Urinary bladder (tissue), 4 donors: ENCODE measurements around the gene EHD1. TPM values are rescaled to one million over a fixed set of nuclear protein-coding genes. Genes with fewer than 3 reads are reported as not detected.

Experiments used
- DNase-seq: peaks from one replicate; pipeline ENCODE4 v3.0.0-alpha.2; 2015; ENCODE audit errors: extremely low spot score
- H3K27ac ChIP-seq: one replicate; pipeline ENCODE4 v1.5.1; 2013; ENCODE audit warnings: low read depth, mild to moderate bottlenecking, moderate library complexity
- H3K36me3 ChIP-seq: one replicate; pipeline ENCODE4 v1.6.1; 2013; ENCODE audit warnings: mild to moderate bottlenecking, moderate library complexity; ENCODE audit not compliant: insufficient read depth
- H3K4me1 ChIP-seq: one replicate; pipeline ENCODE4 v1.6.1; 2013; ENCODE audit warnings: mild to moderate bottlenecking, moderate library complexity; ENCODE audit not compliant: insufficient read depth
- H3K4me3 ChIP-seq: one replicate; pipeline ENCODE4 v1.5.1; 2013; ENCODE audit warnings: low read depth, low read length
- WGBS: extraction: QIAGEN DNeasy Blood & Tissue Kit; methylation state at CpG from one replicate; pipeline ENCODE4 v1.1.7; 2013; 5-methylcytosine and 5-hydroxymethylcytosine counted together
- polyA plus RNA-seq: library from polyadenylated mRNA; stranded (reverse); fragments of 200-250 nt; gene quantifications from one replicate; pipeline ENCODE4 v1.2.3, GENCODE V29; 2013
- total RNA-seq: library from RNA; depleted of rRNA; stranded (reverse); fragments of >200 nt; gene quantifications from one replicate; pipeline ENCODE4 v1.2.3, GENCODE V29; 2014
- donor health status: healthy with polysubstance abuse.
- donor health status: healthy.

Gene EHD1
- total and polyA plus RNA-seq, 2 donors, result 31.3 to 50.5 TPM

GRCh38 chr11:64902102-64902900 is 23.9 kb upstream of the EHD1 start:
- Histone ChIP-seq H3K4me3 (no peak overlapping the region), H3K4me1 (no peaks in the 10 kb centered on the region), H3K27ac (no peak overlapping the region), H3K36me3 (peaks cover 17% of the 10 kb centered on the region)
- no peak for DNase-seq
- WGBS, result 87% methylated on average over 30 of the region's 30 CpGs

DNA sequence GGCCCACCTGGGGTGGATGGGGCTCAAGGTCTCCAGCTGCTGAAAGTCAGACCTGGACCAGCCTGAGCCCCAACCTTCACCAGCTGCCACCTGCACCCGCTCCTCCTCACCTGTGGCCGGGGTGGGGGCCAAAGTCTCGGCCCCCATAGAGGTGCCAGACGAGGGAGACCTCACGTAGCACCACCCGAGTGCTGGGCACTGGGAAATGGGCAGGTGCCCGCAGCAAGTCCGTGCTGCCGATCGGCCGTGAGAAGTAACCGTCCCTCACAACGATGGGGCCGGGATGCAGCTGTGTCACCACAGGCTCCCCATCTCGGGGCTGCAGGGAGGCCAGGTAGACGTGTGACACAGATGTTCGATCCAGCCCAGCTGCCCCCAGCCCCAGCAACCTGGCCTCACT is 22.4 kb upstream of the EHD1 start:
- 96% methylated on average over 17 of the region's 17 CpGs for WGBS
- peaks cover 11% of the 10 kb centered on the region for H3K36me3 ChIP-seq

DNA sequence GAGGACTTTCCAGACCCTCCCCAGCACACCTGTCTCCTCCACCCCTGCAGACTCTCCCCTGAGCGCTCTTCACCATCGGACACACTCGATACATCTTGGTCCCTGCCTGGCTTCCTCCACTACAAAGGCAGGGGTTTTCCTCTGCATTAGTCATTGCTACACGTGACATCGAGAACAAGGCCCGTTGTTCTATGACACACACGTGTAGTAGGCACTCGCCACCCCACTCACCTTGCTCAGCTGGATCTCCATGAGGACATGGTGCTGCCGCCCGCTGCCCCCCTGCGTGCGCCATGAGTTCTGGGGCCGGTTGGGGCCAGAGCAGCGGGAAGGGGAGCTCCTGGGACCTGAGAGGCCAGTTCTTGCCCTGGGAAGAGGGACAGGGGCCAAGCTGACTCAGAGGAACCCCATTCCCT is 21.9 kb upstream of the EHD1 start:
- Histone ChIP-seq H3K27ac (no peak overlapping the region), H3K4me1 (no peaks in the 10 kb centered on the region), H3K36me3 (peaks cover 11% of the 10 kb centered on the region), H3K4me3 (no peak overlapping the region)
- DNase-seq, result no peak
- 87% methylated on average over 14 of the region's 14 CpGs for WGBS

More for the DNA sequence above, 22.4 kb upstream of the EHD1 start:
- Histone ChIP-seq H3K4me1 (no peaks in the 10 kb centered on the region), H3K4me3 (no peak overlapping the region), H3K27ac (no peak overlapping the region)
- no peak for DNase-seq

- no peak overlapping the region for H3K27ac ChIP-seq
- no peak overlapping the region for H3K4me3 ChIP-seq
- WGBS, result 95% methylated on average over 19 of the region's 19 CpGs
- peaks cover 10% of the 10 kb centered on the region for H3K36me3 ChIP-seq
- no peaks in the 10 kb centered on the region for H3K4me1 ChIP-seq
- no peak for DNase-seq
Measured at GRCh38 chr11:64898541-64898940, 20.1 kb upstream of the EHD1 start.

DNA sequence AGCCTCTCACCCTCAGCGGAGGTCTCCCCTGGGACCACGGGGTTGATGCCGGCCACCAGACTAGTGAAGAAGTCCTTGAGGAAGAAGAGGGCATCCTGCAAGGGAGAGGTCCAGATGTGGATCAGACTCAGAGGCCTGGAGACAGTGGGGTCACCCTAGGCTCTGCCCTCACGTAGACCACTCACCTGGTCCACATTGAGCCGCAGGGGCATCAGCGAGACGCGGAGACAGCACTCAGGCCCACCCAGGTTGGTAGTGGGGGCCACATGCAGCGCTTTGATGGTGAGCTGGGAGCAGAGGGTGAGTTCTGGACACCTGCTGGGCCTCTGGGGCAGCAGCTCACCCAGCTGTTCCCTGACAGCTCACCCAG is 19.6 kb upstream of the EHD1 start:
- Histone ChIP-seq H3K4me3 (no peak overlapping the region), H3K27ac (no peak overlapping the region), H3K4me1 (no peaks in the 10 kb centered on the region), H3K36me3 (peaks cover 6% of the 10 kb centered on the region)
- 93% methylated on average over 9 of the region's 9 CpGs for WGBS
- DNase-seq, result no peak

DNA sequence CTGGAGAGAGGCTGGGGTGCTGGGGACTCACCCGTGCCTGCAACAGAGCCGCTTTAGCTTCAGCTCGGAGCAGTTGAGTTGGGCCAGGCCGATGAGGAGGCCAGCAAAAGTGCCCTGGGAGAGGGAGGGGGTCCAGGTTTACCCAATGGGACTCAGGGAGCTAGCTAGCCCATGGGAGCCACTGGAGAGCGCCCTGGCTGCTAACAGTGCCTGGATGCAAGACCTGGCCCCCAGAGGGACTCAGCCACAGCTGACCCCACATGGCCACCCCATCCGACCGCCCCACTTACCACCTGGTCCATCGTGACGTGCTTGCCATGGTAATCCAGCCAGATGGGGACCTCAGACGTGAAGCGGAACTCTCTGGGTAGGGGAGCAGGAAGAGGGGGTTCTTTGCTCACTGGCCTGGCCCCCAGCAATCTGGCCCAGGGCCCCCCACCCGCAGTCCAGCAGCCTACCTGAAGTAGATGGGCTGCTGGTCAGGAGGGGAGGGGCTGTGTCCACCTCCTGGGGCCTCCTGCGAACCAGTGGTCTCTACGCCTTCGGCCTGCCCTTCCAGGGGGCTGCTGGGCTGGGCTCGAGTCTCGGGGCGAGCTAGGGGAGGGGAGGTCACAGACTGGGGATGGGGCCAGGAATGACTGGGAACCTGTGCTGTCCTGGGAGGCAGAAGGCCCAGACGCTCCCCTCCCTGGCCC is 19.1 kb upstream of the EHD1 start:
- Histone ChIP-seq H3K4me3 (no peak overlapping the region), H3K36me3 (peaks cover 3% of the 10 kb centered on the region), H3K4me1 (no peaks in the 10 kb centered on the region), H3K27ac (no peak overlapping the region)
- DNase-seq, result no peak
- 91% methylated on average over 19 of the region's 19 CpGs for WGBS

- DNase-seq, result no peak
- Histone ChIP-seq H3K27ac (no peak overlapping the region), H3K4me3 (no peak overlapping the region), H3K36me3 (no peaks in the 10 kb centered on the region), H3K4me1 (no peaks in the 10 kb centered on the region)
- 87% methylated on average over 14 of the region's 14 CpGs for WGBS
Measured at GRCh38 chr11:64896448-64897022, 18.1 kb upstream of the EHD1 start.

GRCh38 chr11:64894812-64895452 is 16.5 kb upstream of the EHD1 start:
- no peak for DNase-seq
- 88% methylated on average over 39 of the region's 39 CpGs for WGBS
- Histone ChIP-seq H3K4me3 (no peak overlapping the region), H3K27ac (no peak overlapping the region), H3K36me3 (no peaks in the 10 kb centered on the region), H3K4me1 (no peaks in the 10 kb centered on the region)

GRCh38 chr11:64894070-64894811 is 15.8 kb upstream of the EHD1 start:
- no peak for DNase-seq
- H3K4me3 ChIP-seq, result no peak overlapping the region
- no peak overlapping the region for H3K27ac ChIP-seq
- WGBS, result 36% methylated on average over 14 of the region's 14 CpGs
- H3K4me1 ChIP-seq, result no peaks in the 10 kb centered on the region
- H3K36me3 ChIP-seq, result no peaks in the 10 kb centered on the region

DNA sequence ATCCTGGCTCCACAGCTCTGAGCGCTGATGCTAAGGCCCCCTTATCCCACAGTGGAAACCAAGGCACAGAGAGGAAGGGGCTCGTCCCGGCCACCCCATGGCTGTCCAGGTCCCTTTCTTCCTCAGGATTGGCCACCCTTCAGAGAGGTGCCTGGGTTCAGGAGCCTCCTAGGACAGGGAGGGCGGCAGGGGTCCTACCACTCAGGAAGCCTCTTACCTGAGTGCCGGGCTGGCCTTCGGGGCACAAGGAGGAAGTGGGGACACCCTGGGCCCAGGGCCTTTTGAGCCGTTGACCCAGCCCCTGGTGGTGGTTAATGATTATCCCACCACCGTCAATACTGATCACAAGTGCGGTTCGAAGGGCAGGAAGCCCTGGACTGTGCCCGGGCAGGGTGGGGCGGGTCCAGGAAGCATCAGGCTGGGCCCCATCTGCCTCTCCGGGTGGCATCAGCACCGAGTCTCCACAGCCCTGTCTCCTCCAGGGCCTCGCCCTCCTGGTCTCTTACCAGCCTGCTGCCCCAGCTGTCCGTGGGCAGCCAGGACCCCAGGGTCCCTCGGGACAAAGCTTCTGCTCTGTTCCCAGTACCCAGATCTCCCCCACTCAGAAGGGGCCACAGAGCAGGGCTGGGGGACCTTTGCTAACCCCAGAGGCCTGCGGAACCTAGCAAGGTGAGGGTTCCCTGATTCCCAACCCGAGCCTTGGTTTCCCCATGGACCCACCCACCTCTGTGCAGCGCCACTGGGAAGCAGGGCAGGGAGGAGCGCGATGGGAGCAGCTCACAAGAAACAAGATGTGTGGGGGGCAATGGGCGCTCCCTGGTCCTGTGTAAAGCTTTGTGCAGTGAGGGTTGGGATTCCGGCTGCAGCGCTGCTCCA is 15.0 kb upstream of the EHD1 start:
- WGBS, result 79% methylated on average over 25 of the region's 25 CpGs
- Histone ChIP-seq H3K36me3 (no peaks in the 10 kb centered on the region), H3K27ac (no peak overlapping the region), H3K4me1 (no peaks in the 10 kb centered on the region), H3K4me3 (no peak overlapping the region)
- DNase-seq, result no peak

- Histone ChIP-seq H3K4me1 (no peaks in the 10 kb centered on the region), H3K4me3 (no peak overlapping the region), H3K27ac (no peak overlapping the region), H3K36me3 (no peaks in the 10 kb centered on the region)
- no peak for DNase-seq
- 88% methylated on average over 10 of the region's 10 CpGs for WGBS
Measured at GRCh38 chr11:64892838-64893193, 14.4 kb upstream of the EHD1 start.

DNA sequence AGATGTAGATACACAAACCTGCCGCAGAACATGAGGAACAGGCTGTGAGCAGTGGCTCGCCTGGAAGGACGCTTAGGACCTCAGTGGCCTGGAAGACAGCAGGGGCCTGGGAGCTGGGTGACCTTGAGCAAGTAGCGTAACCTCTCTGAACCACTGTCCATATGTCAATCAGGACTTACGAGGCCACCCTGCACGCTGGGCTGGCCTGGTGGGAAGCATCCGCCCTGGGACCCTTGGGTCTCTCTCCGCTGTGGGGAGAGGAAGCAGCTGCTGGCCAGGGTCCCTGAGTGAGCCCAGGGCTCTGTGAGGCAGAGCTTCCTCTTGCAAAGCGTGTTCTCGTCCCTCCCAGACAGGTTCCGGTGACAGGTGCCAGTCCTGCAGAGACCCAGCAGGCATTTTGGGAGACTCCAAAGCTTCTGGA is 14.0 kb upstream of the EHD1 start:
- Histone ChIP-seq H3K4me1 (no peaks in the 10 kb centered on the region), H3K36me3 (no peaks in the 10 kb centered on the region), H3K27ac (no peak overlapping the region), H3K4me3 (no peak overlapping the region)
- WGBS, result 81% methylated on average over 11 of the region's 11 CpGs
- no peak for DNase-seq
